GM12878 (cell line): ENCODE measurements around the gene CPSF3. TPM values are rescaled to one million over a fixed set of nuclear protein-coding genes. Genes with fewer than 3 reads are reported as not detected.

ENCODE experiments used
- ATAC-seq: fragments of 200-7000 bp; cut with Tn5 transposase; 3 replicates; pipeline ENCODE4 v1.9.1; 2020; ENCODE audit warnings: mild to moderate bottlenecking, moderate library complexity
- BruUV-seq: library from RNA; stranded (reverse); fragments of 400-500 nt; replicated peaks from 2 replicates; lab custom pipeline; 2021; lab: Mats Ljungman, UMichigan
- CTCF ChIA-PET: fragments of 300-600 bp; sonication (Branson Sonifier 250); formaldehyde crosslinking; extraction: SDS; loops from one replicate; lab custom pipeline; 2021; ENCODE audit warnings: inconsistent platforms; lab: Yijun Ruan, JAX
- POLR2A ChIA-PET: fragments of 350-600 bp; formaldehyde crosslinking; extraction: SDS; loops from one replicate; lab custom pipeline; 2021; ENCODE audit warnings: inconsistent platforms; lab: Charles Lee
- RAD21 ChIA-PET: fragments of 300-600 bp; sonication (Branson Sonifier 250); formaldehyde crosslinking; loops from one replicate; lab custom pipeline; 2023; ENCODE audit warnings: antibody characterized with exemption; ENCODE audit not compliant: unreplicated experiment; lab: Charles Lee
- SMC1A ChIA-PET: fragments of 300-600 bp; sonication (Branson Sonifier 250); formaldehyde crosslinking; loops from one replicate; lab custom pipeline; 2023; ENCODE audit not compliant: unreplicated experiment, uncharacterized antibody; lab: Charles Lee
- DNase-seq: peaks from one replicate; pipeline ENCODE4 v3.0.0-alpha.2; 2011; ENCODE audit warnings: low read depth, low spot score
- FAIRE-seq: peaks from 3 replicates; lab custom pipeline; 2011; peaks lifted over from hg19 to GRCh38; lab: Jason Lieb, UNC
- H2AFZ ChIP-seq: 2 replicates; pipeline ENCODE4 v1.6.0; 2011; ENCODE audit warnings: low read depth, low read length, control low read depth; ENCODE audit not compliant: control insufficient read depth
- H3K27ac ChIP-seq: 2 replicates; pipeline ENCODE4 v1.5.1; 2011; ENCODE audit warnings: control low read depth; ENCODE audit not compliant: control insufficient read depth, insufficient read depth
- H3K27me3 ChIP-seq, 2 experiments: replicated peaks in 1 of 2; 2 replicates each; pipeline versions ENCODE4 v1.6.0 to v1.6.1; 2011; ENCODE audit warnings: low read length in 1 of 2; ENCODE audit not compliant: control insufficient read depth in 2 of 2, insufficient read depth in 2 of 2
- H3K36me3 ChIP-seq, 2 experiments: 2 replicates each; pipeline ENCODE4 v1.5.1; 2011; ENCODE audit warnings: low read length in 1 of 2; ENCODE audit not compliant: control insufficient read depth in 2 of 2, insufficient read depth in 2 of 2
- H3K4me1 ChIP-seq: 2 replicates; pipeline ENCODE4 v1.6.1; 2011; ENCODE audit warnings: mild to moderate bottlenecking, low read length, moderate library complexity, mixed read lengths; ENCODE audit not compliant: control insufficient read depth, insufficient read depth
- H3K4me2 ChIP-seq: 2 replicates; pipeline ENCODE4 v1.6.0; 2011; ENCODE audit warnings: control low read depth; ENCODE audit not compliant: control insufficient read depth, insufficient read depth
- H3K4me3 ChIP-seq: fragments of 200-600 bp; sonication (generic); 2 replicates; pipeline ENCODE4 v1.5.1; 2016
- H3K79me2 ChIP-seq: 2 replicates; pipeline ENCODE4 v1.6.0; 2011; ENCODE audit warnings: low read length; ENCODE audit not compliant: control insufficient read depth, insufficient read depth
- H3K9ac ChIP-seq: 2 replicates; pipeline ENCODE4 v1.8.0; 2011; ENCODE audit warnings: low read length, control low read depth, mixed read lengths; ENCODE audit not compliant: control insufficient read depth, insufficient read depth
- H3K9me3 ChIP-seq: replicated peaks from 3 replicates; pipeline ENCODE4 v1.5.1; 2011; ENCODE audit warnings: mild to moderate bottlenecking, low read length; ENCODE audit not compliant: control insufficient read depth, insufficient read depth
- H4K20me1 ChIP-seq: 2 replicates; pipeline ENCODE4 v1.6.0; 2011; ENCODE audit not compliant: control insufficient read depth, insufficient read depth
- BMI1 ChIP-seq: fragments of 450-650 bp; IDR thresholded peaks from 2 replicates; pipeline ENCODE4 v1.6.1; 2016; ENCODE audit warnings: mild to moderate bottlenecking, moderate library complexity, borderline replicate concordance
- CEBPB ChIP-seq, 2 experiments: fragments of 150-350 bp in 1 of 2; IDR thresholded peaks; 2 replicates each; pipeline ENCODE4 v1.6.1; 2012 to 2014; ENCODE audit warnings: low read depth in 2 of 2, low read length in 2 of 2, borderline replicate concordance in 1 of 2, inconsistent platforms in 1 of 2
- CREB1 ChIP-seq: IDR thresholded peaks from 2 replicates; pipeline ENCODE4 v1.6.1; 2012; ENCODE audit warnings: low read depth, mild to moderate bottlenecking, inconsistent platforms
- FOS ChIP-seq: IDR thresholded peaks from 3 replicates; pipeline ENCODE4 v1.6.1; 2011; ENCODE audit warnings: borderline replicate concordance; ENCODE audit not compliant: insufficient read length; ENCODE audit errors: extremely low read depth
- KAT2A ChIP-seq: conservative IDR thresholded peaks from 2 replicates; pipeline ENCODE4 v1.6.1; 2011; ENCODE audit warnings: low read depth, low read length; ENCODE audit not compliant: control insufficient read depth
- KLF5 ChIP-seq: fragments of 450-650 bp; IDR thresholded peaks from 2 replicates; pipeline ENCODE4 v1.6.1; 2014; ENCODE audit warnings: mild to moderate bottlenecking; ENCODE audit not compliant: partially characterized antibody
- LARP7 ChIP-seq: fragments of 450-650 bp; IDR thresholded peaks from 2 replicates; pipeline ENCODE4 v1.6.1; 2017; ENCODE audit warnings: mild to moderate bottlenecking
- MYB ChIP-seq: fragments of 150-350 bp; IDR thresholded peaks from 2 replicates; pipeline ENCODE4 v1.6.1; 2014; ENCODE audit warnings: mild to moderate bottlenecking, low read depth, low read length, borderline replicate concordance
- NBN ChIP-seq: fragments of 450-650 bp; IDR thresholded peaks from 2 replicates; pipeline ENCODE4 v1.6.1; 2016
- SMARCA5 ChIP-seq: fragments of 450-650 bp; IDR thresholded peaks from 2 replicates; pipeline ENCODE4 v1.6.1; 2017; ENCODE audit warnings: mild to moderate bottlenecking
- TCF7 ChIP-seq: IDR thresholded peaks from 2 replicates; pipeline ENCODE4 v1.6.1; 2014; ENCODE audit warnings: antibody characterized with exemption, borderline replicate concordance
- ZNF207 ChIP-seq: fragments of 450-650 bp; IDR thresholded peaks from 2 replicates; pipeline ENCODE4 v1.6.1; 2014; ENCODE audit warnings: antibody characterized with exemption, mild to moderate bottlenecking, borderline replicate concordance
- WGBS: methylation state at CpG from one replicate; pipeline ENCODE4 v1.1.6; 2016; ENCODE audit warnings: low lambda C conversion rate; ENCODE audit not compliant: insufficient replicate concordance, insufficient coverage; ENCODE audit errors: missing lambda C conversion rate; 5-methylcytosine and 5-hydroxymethylcytosine counted together
- in situ Hi-C: fragments of 300-500 bp; cut with MboI; formaldehyde crosslinking; loops from 9 replicates; pipeline ENCODE4 v1.14.3; 2018; ENCODE audit warnings: mixed read lengths
- intact Hi-C: fragments of 100-400 bp; cut with micrococcal nuclease; formaldehyde crosslinking; loops from one replicate; pipeline ENCODE4 v1.14.2; 2022; ENCODE audit not compliant: unreplicated experiment
- polyA plus RNA-seq, 11 experiments: library from polyadenylated mRNA; depleted of rRNA in 4 of 11; unstranded in 6 of 11; stranded (reverse) in 5 of 11; fragments of >200 nt; fragmentation: Nextera tagmentation in 4 of 11; fragmentation: Illumina TruSeq in 1 of 11; extraction: Ambion mirVana in 4 of 11; extraction: Trizol in 1 of 11; gene quantifications; 1 replicate in 1 of 11; 2 replicates in 10 of 11; pipeline versions ENCODE4 v1.2.1 to v1.2.3, GENCODE V29; 2011 to 2016; ENCODE audit warnings: inconsistent platforms in 2 of 11, missing spikeins in 2 of 11, low read depth in 1 of 11
- total RNA-seq, 4 experiments: library from RNA; depleted of rRNA in 3 of 4; stranded (reverse); fragments of >200 nt in 3 of 4; fragmentation: Illumina TruSeq in 1 of 4; extraction: Trizol in 1 of 4; gene quantifications; 2 replicates each; pipeline versions ENCODE4 v1.2.1 to v1.2.3, GENCODE V29; 2013 to 2021
- TF ChIP-seq, protein P1 (sequence below): fragments of 450-650 bp; IDR thresholded peaks from 2 replicates; pipeline ENCODE4 v1.6.1; 2016; ENCODE audit warnings: mild to moderate bottlenecking
- TF ChIP-seq, protein P2 (sequence below): IDR thresholded peaks from 2 replicates; pipeline ENCODE4 v1.6.1; 2011; ENCODE audit warnings: low read depth, mild to moderate bottlenecking, low read length, moderate library complexity, borderline replicate concordance; ENCODE audit errors: extremely low read depth
- TF ChIP-seq, protein P3 (sequence below): fragments of 450-650 bp; IDR thresholded peaks from 2 replicates; pipeline ENCODE4 v1.6.1; 2016; ENCODE audit warnings: mild to moderate bottlenecking, moderate library complexity, borderline replicate concordance
- TF ChIP-seq, protein P4 (sequence below): IDR thresholded peaks from 2 replicates; pipeline ENCODE4 v1.6.1; 2011; ENCODE audit warnings: borderline replicate concordance, low read depth, mild to moderate bottlenecking, moderate library complexity, low read length; ENCODE audit not compliant: insufficient read depth, poor library complexity, severe bottlenecking

The CPSF3 gene
- total and polyA plus RNA-seq, 10 of the 15 experiments (the other 5 are each of a cell fraction or from before 2014, with no cell fraction given) = 34.5 to 108 (median 76.1) TPM

DNA sequence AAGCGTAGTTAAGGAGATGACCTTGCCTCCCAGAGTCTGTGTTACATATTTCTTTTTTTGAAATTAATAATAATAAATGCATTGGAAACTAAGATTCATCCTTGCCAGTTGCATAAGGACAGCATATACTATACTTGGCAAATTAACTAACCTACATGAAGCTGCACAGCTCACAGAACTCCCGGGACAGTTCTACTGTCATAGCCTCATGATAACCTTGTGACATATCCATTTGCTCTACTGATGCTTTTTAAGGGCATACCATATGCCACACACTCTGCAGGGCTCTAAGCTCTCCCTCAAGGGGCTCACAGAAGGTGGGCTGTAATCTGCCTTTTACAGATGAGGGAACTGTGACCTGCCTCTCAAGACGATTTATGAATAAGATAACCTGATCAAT lies 3.9 kb upstream of the CPSF3 start (continued):
- TF ChIP-seq, protein P1, sequence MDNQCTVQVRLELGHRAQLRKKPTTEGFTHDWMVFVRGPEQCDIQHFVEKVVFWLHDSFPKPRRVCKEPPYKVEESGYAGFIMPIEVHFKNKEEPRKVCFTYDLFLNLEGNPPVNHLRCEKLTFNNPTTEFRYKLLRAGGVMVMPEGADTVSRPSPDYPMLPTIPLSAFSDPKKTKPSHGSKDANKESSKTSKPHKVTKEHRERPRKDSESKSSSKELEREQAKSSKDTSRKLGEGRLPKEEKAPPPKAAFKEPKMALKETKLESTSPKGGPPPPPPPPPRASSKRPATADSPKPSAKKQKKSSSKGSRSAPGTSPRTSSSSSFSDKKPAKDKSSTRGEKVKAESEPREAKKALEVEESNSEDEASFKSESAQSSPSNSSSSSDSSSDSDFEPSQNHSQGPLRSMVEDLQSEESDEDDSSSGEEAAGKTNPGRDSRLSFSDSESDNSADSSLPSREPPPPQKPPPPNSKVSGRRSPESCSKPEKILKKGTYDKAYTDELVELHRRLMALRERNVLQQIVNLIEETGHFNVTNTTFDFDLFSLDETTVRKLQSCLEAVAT = no peak
- TF ChIP-seq KLF5 (no peak), MYB (no peak), LARP7 (no peak), SMARCA5 (no peak), KAT2A (no peak)
- TF ChIP-seq, protein P2, sequence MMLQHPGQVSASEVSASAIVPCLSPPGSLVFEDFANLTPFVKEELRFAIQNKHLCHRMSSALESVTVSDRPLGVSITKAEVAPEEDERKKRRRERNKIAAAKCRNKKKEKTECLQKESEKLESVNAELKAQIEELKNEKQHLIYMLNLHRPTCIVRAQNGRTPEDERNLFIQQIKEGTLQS = no peak
- TF ChIP-seq, all 136 proteins: peak for 0

DNA sequence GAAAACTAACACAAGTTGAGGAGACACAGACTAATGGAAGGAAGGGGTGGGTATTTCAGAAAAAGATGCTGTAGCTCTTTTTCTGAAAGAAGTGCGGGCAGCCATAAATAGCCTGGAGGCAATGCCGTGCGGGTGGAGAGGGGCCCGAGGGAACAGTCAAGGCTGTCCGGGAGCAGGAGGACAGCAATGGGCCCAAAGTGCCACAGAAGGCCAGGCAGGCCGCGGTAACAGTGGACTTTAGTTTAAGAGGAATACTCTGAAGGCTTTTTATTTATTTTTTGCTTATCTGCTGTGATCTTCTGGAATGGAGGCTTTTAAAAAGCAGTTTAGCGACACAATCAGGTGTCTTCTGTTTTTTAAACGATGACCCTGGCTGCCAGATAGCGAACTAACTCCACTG lies 3.0 kb upstream of the CPSF3 start:
- WGBS = 98% methylated on average over 10 of the region's 10 CpGs
- H2AFZ ChIP-seq = no peak overlapping the region
- peaks cover 24% of the 10 kb centered on the region for H3K4me1 ChIP-seq
- ChIA-PET SMC1A (no interaction called here), CTCF (interaction anchor here (1.7 kb wide), 1 partner anchor 45 kb away, joined by 3 read pairs; no protein-coding TSS in a partner anchor), RAD21 (no interaction called here), POLR2A (interaction anchor here (0.8 kb wide), 1 partner anchor 194 kb away, joined by 4 read pairs; no protein-coding TSS in a partner anchor)
- BruUV-seq = TSS peak; percentile 9
- H3K9ac ChIP-seq = no peak overlapping the region
- ATAC-seq = no peak
- no peak overlapping the region for H3K4me3 ChIP-seq
- peak overlapping the region; percentile 39 for H3K4me2 ChIP-seq
- no peak for FAIRE-seq
- in situ Hi-C loops = no loop called here
- H3K79me2 ChIP-seq = peaks cover 57% of the 10 kb centered on the region
- no peaks in the 10 kb centered on the region for H3K27me3 ChIP-seq
- intact Hi-C loops = loop anchor here (5.0 kb wide), 1 partner anchor 137 kb away; the partner anchor contains the start of gene ADAM17
- H3K27ac ChIP-seq = no peak overlapping the region
- H4K20me1 ChIP-seq = no peaks in the 10 kb centered on the region
- DNase-seq = no peak
- no peaks in the 10 kb centered on the region for H3K9me3 ChIP-seq
- H3K36me3 ChIP-seq = no peaks in the 10 kb centered on the region
- TF ChIP-seq, protein P3, sequence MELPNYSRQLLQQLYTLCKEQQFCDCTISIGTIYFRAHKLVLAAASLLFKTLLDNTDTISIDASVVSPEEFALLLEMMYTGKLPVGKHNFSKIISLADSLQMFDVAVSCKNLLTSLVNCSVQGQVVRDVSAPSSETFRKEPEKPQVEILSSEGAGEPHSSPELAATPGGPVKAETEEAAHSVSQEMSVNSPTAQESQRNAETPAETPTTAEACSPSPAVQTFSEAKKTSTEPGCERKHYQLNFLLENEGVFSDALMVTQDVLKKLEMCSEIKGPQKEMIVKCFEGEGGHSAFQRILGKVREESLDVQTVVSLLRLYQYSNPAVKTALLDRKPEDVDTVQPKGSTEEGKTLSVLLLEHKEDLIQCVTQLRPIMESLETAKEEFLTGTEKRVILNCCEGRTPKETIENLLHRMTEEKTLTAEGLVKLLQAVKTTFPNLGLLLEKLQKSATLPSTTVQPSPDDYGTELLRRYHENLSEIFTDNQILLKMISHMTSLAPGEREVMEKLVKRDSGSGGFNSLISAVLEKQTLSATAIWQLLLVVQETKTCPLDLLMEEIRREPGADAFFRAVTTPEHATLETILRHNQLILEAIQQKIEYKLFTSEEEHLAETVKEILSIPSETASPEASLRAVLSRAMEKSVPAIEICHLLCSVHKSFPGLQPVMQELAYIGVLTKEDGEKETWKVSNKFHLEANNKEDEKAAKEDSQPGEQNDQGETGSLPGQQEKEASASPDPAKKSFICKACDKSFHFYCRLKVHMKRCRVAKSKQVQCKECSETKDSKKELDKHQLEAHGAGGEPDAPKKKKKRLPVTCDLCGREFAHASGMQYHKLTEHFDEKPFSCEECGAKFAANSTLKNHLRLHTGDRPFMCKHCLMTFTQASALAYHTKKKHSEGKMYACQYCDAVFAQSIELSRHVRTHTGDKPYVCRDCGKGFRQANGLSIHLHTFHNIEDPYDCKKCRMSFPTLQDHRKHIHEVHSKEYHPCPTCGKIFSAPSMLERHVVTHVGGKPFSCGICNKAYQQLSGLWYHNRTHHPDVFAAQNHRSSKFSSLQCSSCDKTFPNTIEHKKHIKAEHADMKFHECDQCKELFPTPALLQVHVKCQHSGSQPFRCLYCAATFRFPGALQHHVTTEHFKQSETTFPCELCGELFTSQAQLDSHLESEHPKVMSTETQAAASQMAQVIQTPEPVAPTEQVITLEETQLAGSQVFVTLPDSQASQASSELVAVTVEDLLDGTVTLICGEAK = no peak
- TF ChIP-seq BMI1 = no peak
- TF ChIP-seq TCF7 = no peak
- no peak for TF ChIP-seq FOS
- no peak for TF ChIP-seq CEBPB (IDR thresholded peaks at IDR 0.05; ENCODE audit: borderline replicate concordance in 1 of 2, low read depth in 2 of 2, low read length in 2 of 2)
- no peak for TF ChIP-seq CREB1
- no peak for TF ChIP-seq KLF5
- no peak for TF ChIP-seq ZNF207
- TF ChIP-seq, protein P4, sequence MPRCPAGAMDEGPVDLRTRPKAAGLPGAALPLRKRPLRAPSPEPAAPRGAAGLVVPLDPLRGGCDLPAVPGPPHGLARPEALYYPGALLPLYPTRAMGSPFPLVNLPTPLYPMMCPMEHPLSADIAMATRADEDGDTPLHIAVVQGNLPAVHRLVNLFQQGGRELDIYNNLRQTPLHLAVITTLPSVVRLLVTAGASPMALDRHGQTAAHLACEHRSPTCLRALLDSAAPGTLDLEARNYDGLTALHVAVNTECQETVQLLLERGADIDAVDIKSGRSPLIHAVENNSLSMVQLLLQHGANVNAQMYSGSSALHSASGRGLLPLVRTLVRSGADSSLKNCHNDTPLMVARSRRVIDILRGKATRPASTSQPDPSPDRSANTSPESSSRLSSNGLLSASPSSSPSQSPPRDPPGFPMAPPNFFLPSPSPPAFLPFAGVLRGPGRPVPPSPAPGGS = no peak
- no peak for TF ChIP-seq NBN
